GM08714 (cell line): ENCODE data around the gene MYO1G.

Source experiments
- H3K4me3 ChIP-seq: fragments of 200-500 bp; sonication (Bioruptor generic); 2 replicates; pipeline ENCODE4 v1.5.1; 2014; ENCODE audit warnings: mild to moderate bottlenecking, low read length, inconsistent platforms
- ZNF274 ChIP-seq: IDR thresholded peaks from 2 replicates; pipeline ENCODE4 v1.6.1; 2012; ENCODE audit warnings: mild to moderate bottlenecking, low read depth, low read length

Gene MYO1G

GRCh38 chr7:44989132-44989531, 10.3 kb upstream of the MYO1G start:
- no peak overlapping the region for H3K4me3 ChIP-seq
- no peak for TF ChIP-seq ZNF274

GRCh38 chr7:44988701-44989100, 9.9 kb upstream of the MYO1G start:
- no peak overlapping the region for H3K4me3 ChIP-seq

GRCh38 chr7:44987996-44988395, 9.2 kb upstream of the MYO1G start:
- H3K4me3 ChIP-seq, result no peak overlapping the region
- no peak for TF ChIP-seq ZNF274

More at GRCh38 chr7:44988701-44989100, 9.9 kb upstream of the MYO1G start:
- TF ChIP-seq ZNF274, result no peak

GRCh38 chr7:44987457-44987856, 8.6 kb upstream of the MYO1G start:
- no peak for TF ChIP-seq ZNF274
- H3K4me3 ChIP-seq, result peak overlapping the region; percentile 87; the same call in 1 of the 2 replicates

GRCh38 chr7:44986218-44987053, 7.6 kb upstream of the MYO1G start:
- peak overlapping the region; percentile 87 for H3K4me3 ChIP-seq
- TF ChIP-seq ZNF274, result no peak

GRCh38 chr7:44985900-44986217, 7.0 kb upstream of the MYO1G start:
- peak overlapping the region; percentile 87 for H3K4me3 ChIP-seq

GRCh38 chr7:44985033-44985695, 6.3 kb upstream of the MYO1G start:
- H3K4me3 ChIP-seq, result peak overlapping the region; percentile 87
- TF ChIP-seq ZNF274, result no peak

More at GRCh38 chr7:44985900-44986217, 7.0 kb upstream of the MYO1G start:
- TF ChIP-seq ZNF274, result no peak

GRCh38 chr7:44984478-44984758, 5.6 kb upstream of the MYO1G start:
- TF ChIP-seq ZNF274, result no peak

GRCh38 chr7:44983742-44984477, 5.1 kb upstream of the MYO1G start:
- H3K4me3 ChIP-seq, result peak overlapping the region; percentile 87
- TF ChIP-seq ZNF274, result no peak

More at GRCh38 chr7:44984478-44984758, 5.6 kb upstream of the MYO1G start:
- H3K4me3 ChIP-seq, result peak overlapping the region; percentile 87

- H3K4me3 ChIP-seq, result no peak overlapping the region
- TF ChIP-seq ZNF274, result no peak
These were observed 4.2 kb upstream of the MYO1G start for GRCh38 chr7:44982970-44983369.

- no peak for TF ChIP-seq ZNF274
- H3K4me3 ChIP-seq, result no peak overlapping the region
These were observed 3.7 kb upstream of the MYO1G start for GRCh38 chr7:44982535-44982923.

- TF ChIP-seq ZNF274, result no peak
- H3K4me3 ChIP-seq, result peak overlapping the region; percentile 4; the same call in 1 of the 2 replicates
These were observed 2.4 kb upstream of the MYO1G start for GRCh38 chr7:44981035-44981706.

GRCh38 chr7:44980393-44981034, 1.7 kb upstream of the MYO1G start:
- TF ChIP-seq ZNF274, result no peak
- H3K4me3 ChIP-seq, result peak overlapping the region; percentile 4; the same call in 1 of the 2 replicates

GRCh38 chr7:44979481-44980392, 922 bp upstream of the MYO1G start:
- no peak for TF ChIP-seq ZNF274
- peak overlapping the region; percentile 32; the same call in 1 of the 2 replicates for H3K4me3 ChIP-seq
